Spinal cord (tissue), 10 donors: ENCODE measurements around the gene FEZF2. TPM values are rescaled to one million over a fixed set of nuclear protein-coding genes. Genes with fewer than 3 reads are reported as not detected.

Source experiments
- DNase-seq, 6 donors: peaks; one replicate each; pipeline versions ENCODE4 v3.0.0 to v3.0.0-alpha.2; 2013 to 2015; ENCODE audit warnings: low spot score in 6 of 6, low read depth in 4 of 6
- H3K27ac ChIP-seq: one replicate; pipeline ENCODE4 v1.5.1; 2013; ENCODE audit warnings: low read depth, low read length, control low read depth
- H3K27me3 ChIP-seq: one replicate; pipeline ENCODE4 v1.6.1; 2013; ENCODE audit warnings: low read length; ENCODE audit not compliant: control insufficient read depth, insufficient read depth
- H3K36me3 ChIP-seq: one replicate; pipeline ENCODE4 v1.6.1; 2013; ENCODE audit warnings: low read length; ENCODE audit not compliant: control insufficient read depth, insufficient read depth
- H3K4me1 ChIP-seq: one replicate; pipeline ENCODE4 v1.6.1; 2013; ENCODE audit warnings: low read length; ENCODE audit not compliant: control insufficient read depth, insufficient read depth
- H3K4me3 ChIP-seq: one replicate; pipeline ENCODE4 v1.5.1; 2013; ENCODE audit warnings: low read depth, low read length, control low read depth
- H3K9me3 ChIP-seq: one replicate; pipeline ENCODE4 v1.6.1; 2013; ENCODE audit warnings: low read length; ENCODE audit not compliant: control insufficient read depth, insufficient read depth
- WGBS: methylation state at CpG from one replicate; pipeline ENCODE4 v1.1.5; 2013; ENCODE audit warnings: missing lambda C conversion rate; ENCODE audit not compliant: insufficient coverage; 5-methylcytosine and 5-hydroxymethylcytosine counted together
- polyA plus RNA-seq, 2 donors: library from polyadenylated mRNA; unstranded; fragments of 120-200 nt; gene quantifications; one replicate each; pipeline ENCODE4 v1.2.1, GENCODE V29; 2013; ENCODE audit not compliant: insufficient read length in 2 of 2
- total RNA-seq, 2 donors: library from RNA; depleted of rRNA in 1 of 2; stranded (reverse); fragments of 120-200 nt in 1 of 2; fragments of >200 nt in 1 of 2; gene quantifications; one replicate each; pipeline versions ENCODE4 v1.2.3 to v1.2.4, GENCODE V29; 2013 to 2014
- donor health status: healthy.

The FEZF2 gene
- total and polyA plus RNA-seq, 4 donors: 0.27 to 0.61 TPM; not detected in 2

DNA sequence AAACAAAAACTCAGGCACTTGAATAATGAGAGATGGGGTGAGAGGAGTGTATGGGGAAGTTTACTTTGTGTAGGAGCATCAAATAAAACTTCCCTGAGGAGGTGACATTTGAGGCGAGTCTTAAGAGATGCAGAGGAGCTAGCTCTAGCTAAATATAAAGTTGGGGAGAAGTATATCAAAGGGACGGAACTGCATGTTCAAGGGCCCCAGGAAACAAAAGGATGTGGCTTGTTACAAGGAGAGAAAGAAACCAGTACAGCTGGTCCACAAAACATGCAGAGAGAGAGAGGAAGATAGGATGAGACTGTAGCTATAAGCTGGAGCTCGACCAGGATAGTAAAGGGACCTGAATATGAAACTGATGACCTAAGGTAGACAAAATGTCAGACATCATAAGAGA lies 17.6 kb downstream of the FEZF2 start:
- Histone ChIP-seq H3K4me1 (no peaks in the 10 kb centered on the region), H3K27ac (no peak overlapping the region), H3K9me3 (no peaks in the 10 kb centered on the region), H3K27me3 (peaks cover 18% of the 10 kb centered on the region), H3K36me3 (no peaks in the 10 kb centered on the region), H3K4me3 (no peak overlapping the region)
- WGBS: 73% methylated on average over 2 of the region's 3 CpGs
- no peak for DNase-seq

DNA sequence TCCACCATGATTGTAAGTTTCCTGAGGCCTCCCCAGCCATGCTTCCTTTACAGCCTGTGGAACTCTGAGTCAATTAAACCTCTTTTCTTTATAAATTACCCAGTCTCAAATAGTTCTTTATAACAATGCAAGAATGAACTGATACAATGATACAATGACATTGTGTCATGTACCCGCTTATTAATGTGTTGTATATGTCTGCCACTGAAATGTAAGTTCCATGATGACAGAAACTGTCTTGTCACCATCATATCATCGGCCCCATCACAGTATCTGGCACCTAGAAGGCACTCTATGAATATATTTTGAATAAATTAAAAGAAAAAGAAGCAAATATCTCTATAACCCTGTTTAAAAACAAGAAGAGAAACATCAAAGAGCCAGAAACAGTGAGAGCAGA lies 29.6 kb downstream of the FEZF2 start:
- H3K4me3 ChIP-seq: no peak overlapping the region
- H3K36me3 ChIP-seq: no peaks in the 10 kb centered on the region
- H3K27me3 ChIP-seq: no peaks in the 10 kb centered on the region
- no peak overlapping the region for H3K27ac ChIP-seq
- H3K4me1 ChIP-seq: no peaks in the 10 kb centered on the region
- no peaks in the 10 kb centered on the region for H3K9me3 ChIP-seq
- no CpG with 5 or more reads among the region's 2 CpGs for WGBS
- DNase-seq: no peak

DNA sequence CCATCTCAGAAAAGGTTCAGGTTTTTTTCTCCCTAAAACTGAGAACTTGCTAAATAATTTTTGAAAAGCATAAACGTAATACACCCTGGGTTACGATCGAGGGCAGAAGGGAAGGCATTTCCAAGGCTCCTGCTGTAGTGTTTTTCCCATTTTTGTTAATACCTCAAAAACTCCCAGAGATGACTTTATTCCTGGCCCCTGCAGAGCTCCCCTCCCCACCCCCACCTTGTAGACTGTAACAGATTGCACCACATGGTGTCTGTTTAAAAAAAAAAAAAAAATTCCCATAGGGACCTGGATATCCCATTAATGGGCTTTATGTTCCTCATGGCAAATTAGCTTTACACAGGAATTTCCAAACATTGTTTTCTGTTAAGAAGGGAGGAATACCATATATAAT lies 38.2 kb downstream of the FEZF2 start:
- H3K36me3 ChIP-seq: no peaks in the 10 kb centered on the region
- DNase-seq: no peak
- H3K27ac ChIP-seq: no peak overlapping the region
- WGBS: 95% methylated on average over 3 of the region's 3 CpGs
- no peaks in the 10 kb centered on the region for H3K9me3 ChIP-seq
- no peaks in the 10 kb centered on the region for H3K27me3 ChIP-seq
- H3K4me1 ChIP-seq: no peaks in the 10 kb centered on the region
- H3K4me3 ChIP-seq: no peak overlapping the region

DNA sequence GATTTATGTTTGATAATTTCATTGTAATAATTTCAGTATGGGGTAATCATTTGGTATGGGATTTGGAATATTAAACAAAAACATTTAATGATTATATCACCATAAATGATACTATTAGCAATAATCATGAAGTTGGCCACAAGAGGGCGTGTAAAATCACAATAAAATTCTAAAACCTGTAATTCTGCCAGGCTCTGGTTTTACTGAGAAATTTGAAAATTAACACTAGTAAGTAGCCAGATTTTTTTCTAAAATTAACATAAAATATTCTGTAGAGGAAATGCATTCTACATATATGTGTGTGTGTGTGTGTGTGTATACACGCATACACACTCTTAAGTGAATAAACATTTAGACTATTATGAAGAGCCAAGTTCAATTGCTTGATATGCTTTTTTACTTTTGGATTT lies 40.5 kb downstream of the FEZF2 start:
- H3K36me3 ChIP-seq: no peaks in the 10 kb centered on the region
- no peaks in the 10 kb centered on the region for H3K9me3 ChIP-seq
- WGBS: no CpG with 5 or more reads among the region's 2 CpGs
- DNase-seq: peak in 5 of 6 donors; percentile 18 to 84 (median 38)
- no peak overlapping the region for H3K4me3 ChIP-seq
- no peaks in the 10 kb centered on the region for H3K27me3 ChIP-seq
- no peak overlapping the region for H3K27ac ChIP-seq
- no peaks in the 10 kb centered on the region for H3K4me1 ChIP-seq

DNA sequence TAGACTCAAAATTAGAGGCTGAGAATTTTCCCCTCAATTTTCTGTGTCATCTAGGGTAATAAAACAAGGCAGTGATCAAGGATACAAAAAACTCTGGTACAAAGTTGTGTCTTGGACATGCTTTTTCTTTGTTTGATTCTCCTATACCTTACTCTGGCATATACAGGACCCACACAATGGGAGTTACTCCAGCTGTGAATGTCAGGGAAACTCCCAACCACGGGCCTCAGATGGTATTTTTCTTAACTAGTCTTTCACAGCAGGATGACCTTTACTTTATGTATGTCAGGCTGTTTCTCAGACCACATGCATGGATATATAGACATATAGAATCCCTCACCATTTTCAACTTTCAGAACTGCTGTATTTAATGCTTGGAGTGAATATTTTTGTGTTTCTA lies 41.3 kb downstream of the FEZF2 start:
- DNase-seq: no peak
- WGBS: no CpG with 5 or more reads among the region's 1 CpG

DNA sequence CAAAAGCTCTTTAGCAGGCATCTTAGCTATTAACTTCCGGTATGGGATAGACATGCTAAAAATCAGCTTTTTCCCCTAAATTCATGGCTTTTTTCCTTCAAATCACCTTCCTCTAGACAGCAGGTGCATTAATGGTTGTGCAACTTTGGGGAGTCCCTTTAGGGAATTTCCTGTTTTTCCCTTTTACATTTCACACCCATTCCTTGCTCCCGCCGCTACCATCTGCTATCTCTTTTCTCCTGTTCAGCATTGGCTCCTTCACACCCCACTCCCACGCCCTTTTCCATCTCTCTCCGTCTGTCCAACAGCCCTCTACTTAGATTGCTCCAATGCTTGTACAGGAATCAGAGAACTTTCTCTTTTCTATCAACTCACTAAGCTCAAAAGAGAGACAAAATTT lies 43.4 kb downstream of the FEZF2 start:
- Histone ChIP-seq H3K27me3 (no peaks in the 10 kb centered on the region), H3K4me1 (no peaks in the 10 kb centered on the region), H3K4me3 (no peak overlapping the region), H3K36me3 (peaks cover 4% of the 10 kb centered on the region), H3K27ac (no peak overlapping the region), H3K9me3 (no peaks in the 10 kb centered on the region)
- DNase-seq: peak in 1 of 6 donors; percentile 21
- WGBS: 85% methylated on average over 4 of the region's 5 CpGs

More for the DNA sequence above, 41.3 kb downstream of the FEZF2 start:
- no peak overlapping the region for H3K27ac ChIP-seq
- H3K4me3 ChIP-seq: no peak overlapping the region
- no peaks in the 10 kb centered on the region for H3K4me1 ChIP-seq
- no peaks in the 10 kb centered on the region for H3K9me3 ChIP-seq
- no peaks in the 10 kb centered on the region for H3K36me3 ChIP-seq
- H3K27me3 ChIP-seq: no peaks in the 10 kb centered on the region

DNA sequence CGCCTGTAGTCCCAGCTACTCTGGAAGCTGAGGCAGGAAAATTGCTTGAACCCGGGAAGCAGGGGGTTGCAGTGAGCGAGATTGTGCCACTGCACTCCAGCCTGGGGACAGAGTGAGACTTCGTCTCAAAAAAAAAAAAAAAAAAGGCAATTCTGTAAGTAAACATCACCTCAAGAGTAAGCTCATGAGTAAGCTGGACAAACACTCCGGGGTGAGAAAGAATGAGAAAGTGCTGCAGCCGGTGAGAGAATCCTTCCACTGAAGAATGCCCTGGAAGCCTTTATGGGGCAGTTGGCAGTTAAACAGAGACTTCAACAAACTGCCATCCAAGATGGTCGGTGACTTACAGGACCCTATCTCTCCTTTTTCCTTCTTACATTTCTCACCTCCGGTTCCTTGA lies 47.5 kb downstream of the FEZF2 start:
- H3K27ac ChIP-seq: no peak overlapping the region
- no peaks in the 10 kb centered on the region for H3K9me3 ChIP-seq
- no peak overlapping the region for H3K4me3 ChIP-seq
- no peaks in the 10 kb centered on the region for H3K4me1 ChIP-seq
- 100% methylated on average over 3 of the region's 8 CpGs for WGBS
- no peak for DNase-seq
- no peaks in the 10 kb centered on the region for H3K27me3 ChIP-seq
- peaks cover 7% of the 10 kb centered on the region for H3K36me3 ChIP-seq

DNA sequence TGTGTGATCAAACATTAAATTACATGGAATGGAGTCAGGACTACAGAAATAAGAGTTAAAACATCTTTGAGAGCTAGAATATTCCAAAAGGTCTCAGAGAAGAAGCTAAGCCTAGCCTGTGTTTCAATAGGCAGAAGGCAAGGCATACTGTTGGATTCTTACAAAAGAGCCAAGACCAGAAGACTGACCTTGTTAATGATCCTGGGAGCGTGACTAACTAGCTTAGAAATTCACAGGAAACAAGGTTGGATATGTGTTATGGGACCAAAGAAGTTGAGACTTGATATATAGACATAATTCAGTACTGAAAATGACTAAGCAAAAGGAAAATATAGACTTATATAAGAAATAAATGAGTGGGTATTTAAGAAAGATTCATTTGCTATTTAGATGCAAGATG lies 50.1 kb downstream of the FEZF2 start:
- Histone ChIP-seq H3K9me3 (no peaks in the 10 kb centered on the region), H3K27me3 (no peaks in the 10 kb centered on the region), H3K4me1 (no peaks in the 10 kb centered on the region), H3K27ac (no peak overlapping the region), H3K4me3 (no peak overlapping the region), H3K36me3 (peaks cover 7% of the 10 kb centered on the region)
- DNase-seq: no peak
- no CpG with 5 or more reads among the region's 1 CpG for WGBS
